ENCODE measurements around the gene IL23A.

- TF ChIP-seq CTCF (conservative IDR thresholded peaks at IDR 0.05 in 1 of 2, IDR thresholded peaks at IDR 0.05 in 1 of 2; ENCODE audit: extremely low read depth in 1 of 2, insufficient read depth in 1 of 2, low read depth in 1 of 2, low read length in 2 of 2) (no peak), EZH2 (IDR thresholded peaks at IDR 0.05; ENCODE audit: borderline replicate concordance, low read length) (no peak)
Measured at GRCh38 chr12:56375598-56376434, 37.1 kb downstream of the IL23A start.
